GM10266 (cell line): ENCODE data around the gene POLR1D.

ENCODE experiments used
- DNase-seq: peaks from one replicate; pipeline ENCODE4 v3.0.0; 2012; ENCODE audit errors: extremely low spot score
- CTCF ChIP-seq: IDR thresholded peaks from 2 replicates; pipeline ENCODE4 v1.5.1; 2012; ENCODE audit warnings: mild to moderate bottlenecking, low read depth; ENCODE audit not compliant: control insufficient read depth, insufficient read depth; ENCODE audit errors: missing control alignments

The POLR1D gene

GRCh38 chr13:27587095-27587746, 34.5 kb upstream of the POLR1D start:
- no peak for DNase-seq
- no peak for TF ChIP-seq CTCF

GRCh38 chr13:27588405-27588804, 33.3 kb upstream of the POLR1D start:
- DNase-seq: no peak
- TF ChIP-seq CTCF: no peak

GRCh38 chr13:27592865-27593264, 28.8 kb upstream of the POLR1D start:
- DNase-seq: no peak
- no peak for TF ChIP-seq CTCF

- no peak for DNase-seq
- TF ChIP-seq CTCF: no peak
These were observed 28.4 kb upstream of the POLR1D start for GRCh38 chr13:27593267-27593666.

GRCh38 chr13:27595055-27595811, 26.5 kb upstream of the POLR1D start:
- no peak for TF ChIP-seq CTCF
- no peak for DNase-seq

GRCh38 chr13:27599096-27599495, 22.6 kb upstream of the POLR1D start:
- no peak for TF ChIP-seq CTCF
- no peak for DNase-seq
